ENCODE results near the gene ATG4B. TPM values are rescaled to one million over a fixed set of nuclear protein-coding genes. Genes with fewer than 3 reads are reported as not detected.

The ATG4B gene
- total RNA-seq, 6 experiments from 2014 or later: 20.6 to 49.8 (median 39.3) TPM

- 0% methylated on average over 29 of the region's 67 CpGs for WGBS (ENCODE audit: insufficient coverage, low coverage, low lambda C conversion rate, missing lambda C conversion rate)
- Histone ChIP-seq H3K4me1 (peaks cover 0 to 20% (median 4%) of the 10 kb centered on the region in 4 donors), H3K27me3 (no peaks in the 10 kb centered on the region), H3K36me3 (peaks cover 0 to 18% (median 5%) of the 10 kb centered on the region in 4 donors), H3K4me3 (peak overlapping the region; percentile 84 to 89 (median 85)), H3K27ac (peak overlapping the region in 2 of 3 donors; percentile 94 to 98), H3K9me3 (no peaks in the 10 kb centered on the region)
- intact Hi-C loops (cut with DNase I): no loop called here
- peak in 1 of 3 donors; percentile 65 for DNase-seq
- TF ChIP-seq POLR2A (IDR thresholded peaks at IDR 0.05): no peak
- no peak for TF ChIP-seq CTCF (IDR thresholded peaks at IDR 0.05)
- ATAC-seq: peak in 3 of 4 donors; percentile 1 to 7 (median 3)
Measured at GRCh38 chr2:241637795-241638660, 535 bp downstream of the ATG4B start.

- Histone ChIP-seq H3K9me3 (no peaks in the 10 kb centered on the region), H3K4me3 (no peak overlapping the region), H3K36me3 (peaks cover 0 to 9% (median under 1%) of the 10 kb centered on the region in 4 donors), H3K27ac (no peak overlapping the region), H3K4me1 (peaks cover 0 to 20% (median 4%) of the 10 kb centered on the region in 4 donors), H3K27me3 (no peaks in the 10 kb centered on the region)
- ATAC-seq: no peak
- TF ChIP-seq CTCF (IDR thresholded peaks at IDR 0.05) (no peak), POLR2A (IDR thresholded peaks at IDR 0.05) (no peak)
- WGBS (ENCODE audit: insufficient coverage, low coverage, low lambda C conversion rate, missing lambda C conversion rate): 100% methylated on average over 3 of the region's 14 CpGs
- no peak for DNase-seq
- intact Hi-C loops (cut with DNase I): no loop called here
Measured at GRCh38 chr2:241638940-241639339, 1.4 kb downstream of the ATG4B start.

GRCh38 chr2:241639385-241639784 is 1.9 kb downstream of the ATG4B start:
- Histone ChIP-seq H3K9me3 (no peaks in the 10 kb centered on the region), H3K4me3 (no peak overlapping the region), H3K4me1 (peaks cover 0 to 20% (median 4%) of the 10 kb centered on the region in 4 donors), H3K27ac (no peak overlapping the region), H3K27me3 (no peaks in the 10 kb centered on the region), H3K36me3 (peaks cover 0 to 6% (median 0%) of the 10 kb centered on the region in 4 donors)
- no peak for TF ChIP-seq POLR2A (IDR thresholded peaks at IDR 0.05)
- no peak for TF ChIP-seq CTCF (IDR thresholded peaks at IDR 0.05)
- 93% methylated on average over 3 of the region's 7 CpGs for WGBS (ENCODE audit: insufficient coverage, low coverage, low lambda C conversion rate, missing lambda C conversion rate)
- DNase-seq (no peak), ATAC-seq (no peak)
- intact Hi-C loops (cut with DNase I): no loop called here

GRCh38 chr2:241640165-241640795 is 2.8 kb downstream of the ATG4B start:
- TF ChIP-seq CTCF (IDR thresholded peaks at IDR 0.05) (no peak), POLR2A (IDR thresholded peaks at IDR 0.05) (no peak)
- 88% methylated on average over 8 of the region's 8 CpGs for WGBS (ENCODE audit: insufficient coverage, low coverage, low lambda C conversion rate, missing lambda C conversion rate)
- no peaks in the 10 kb centered on the region for H3K27me3 ChIP-seq
- H3K36me3 ChIP-seq: peaks cover 0 to 6% (median 0%) of the 10 kb centered on the region in 4 donors
- no peak for ATAC-seq
- H3K27ac ChIP-seq: no peak overlapping the region
- H3K4me1 ChIP-seq: peaks cover 0 to 19% (median 4%) of the 10 kb centered on the region in 4 donors
- no peaks in the 10 kb centered on the region for H3K9me3 ChIP-seq
- H3K4me3 ChIP-seq: no peak overlapping the region
- DNase-seq: no peak
- intact Hi-C loops (cut with DNase I): no loop called here

All from right lobe of liver (tissue), 6 donors.